ENCODE results near the gene PIWIL1. TPM values are rescaled to one million over a fixed set of nuclear protein-coding genes. Genes with fewer than 3 reads are reported as not detected.

The PIWIL1 gene
- total and polyA plus RNA-seq, 2 experiments from 2014 or later = not detected

- H3K27me3 ChIP-seq (ENCODE audit: insufficient read depth) = no peaks in the 10 kb centered on the region
These were observed 9.9 kb downstream of the PIWIL1 start for GRCh38 chr12:130347588-130347987.

More at GRCh38 chr12:130347588-130347987, 9.9 kb downstream of the PIWIL1 start:
- Histone ChIP-seq H3F3A (replicated peaks; ENCODE audit: low read depth) (no peaks in the 10 kb centered on the region), H3K4me2 (no peak overlapping the region), H3K9me2 (ENCODE audit: insufficient read depth) (no peaks in the 10 kb centered on the region), H3K79me2 (replicated peaks; ENCODE audit: insufficient read depth) (no peaks in the 10 kb centered on the region), H3K36me3 (ENCODE audit: insufficient read depth) (no peaks in the 10 kb centered on the region), H4K20me1 (replicated peaks; ENCODE audit: insufficient read depth) (no peaks in the 10 kb centered on the region), H3K4me3 (no peak overlapping the region), H3K4me1 (ENCODE audit: insufficient read depth) (no peaks in the 10 kb centered on the region), H2AFZ (no peak overlapping the region), H3K27ac (ENCODE audit: low read depth) (no peak overlapping the region)
- no peaks in the 10 kb centered on the region for H3K4me1 Mint-ChIP-seq
- ATAC-seq (no peak), DNase-seq (ENCODE audit: low spot score) (no peak)
- H3K27ac Mint-ChIP-seq = no peak overlapping the region
- no peak overlapping the region for H3K4me3 Mint-ChIP-seq
- H3K9me3 Mint-ChIP-seq = peaks cover 93% of the 10 kb centered on the region
- H3K27me3 Mint-ChIP-seq (ENCODE audit: insufficient read depth, low read depth, poor library complexity) = no peaks in the 10 kb centered on the region
- no peak for TF ChIP-seq REST (IDR thresholded peaks at IDR 0.05; ENCODE audit: unreplicated experiment)
- no peak for TF ChIP-seq EZH2phosphoT487 (IDR thresholded peaks at IDR 0.05; ENCODE audit: unreplicated experiment)
- no peak for TF ChIP-seq CREB1 (CRISPR knock-in tag; IDR thresholded peaks at IDR 0.05; ENCODE audit: low read depth)
- no peak for TF ChIP-seq NANOG (IDR thresholded peaks at IDR 0.05; ENCODE audit: borderline replicate concordance)
- no peak for TF ChIP-seq ZNF114 (CRISPR knock-in tag; IDR thresholded peaks at IDR 0.05)
- no peak for TF ChIP-seq ZNF462 (CRISPR knock-in tag; IDR thresholded peaks at IDR 0.05)
- TF ChIP-seq ETS1 (IDR thresholded peaks at IDR 0.05) = no peak
- H3K36me3 Mint-ChIP-seq (ENCODE audit: low read depth) = peaks cover 23% of the 10 kb centered on the region
